ENCODE measurements around the gene RBBP9. TPM values are rescaled to one million over a fixed set of nuclear protein-coding genes. Genes with fewer than 3 reads are reported as not detected.
"Not testable (repeated sequence)": the region's sequence is repeated elsewhere in the genome, so short reads cannot be mapped to it uniquely, and the experiment has no call there.

Gene RBBP9
- total RNA-seq, 1 experiment from 2014 or later: 3.5 TPM

GRCh38 chr20:18524646-18525045 is 27.6 kb upstream of the RBBP9 start:
- H3K27me3 Mint-ChIP-seq (ENCODE audit: unreplicated experiment): no peaks in the 10 kb centered on the region
- BruUV-seq (replicated peaks): no TSS peak
- no peak for TF ChIP-seq CTCF (IDR thresholded peaks at IDR 0.05; ENCODE audit: unreplicated experiment)
- H3K36me3 Mint-ChIP-seq (ENCODE audit: insufficient read depth, unreplicated experiment): peaks cover 5% of the 10 kb centered on the region
- DNase-seq: no peak
- no peak overlapping the region for H3K4me3 Mint-ChIP-seq (ENCODE audit: low read depth, unreplicated experiment)
- no peaks in the 10 kb centered on the region for H3K9me3 Mint-ChIP-seq (ENCODE audit: low read depth, unreplicated experiment)
- CTCF ChIA-PET: no interaction called here
- no peak overlapping the region for H3K27ac Mint-ChIP-seq (ENCODE audit: unreplicated experiment)
- H3K4me1 Mint-ChIP-seq (ENCODE audit: low read depth, unreplicated experiment): no peaks in the 10 kb centered on the region
- intact Hi-C loops (cut with micrococcal nuclease; ENCODE audit: unreplicated experiment): no loop called here

GRCh38 chr20:18523066-18523465 is 26.0 kb upstream of the RBBP9 start:
- H3K27me3 Mint-ChIP-seq (ENCODE audit: unreplicated experiment): no peaks in the 10 kb centered on the region
- no peaks in the 10 kb centered on the region for H3K9me3 Mint-ChIP-seq (ENCODE audit: low read depth, unreplicated experiment)
- no TSS peak for BruUV-seq (replicated peaks)
- H3K4me3 Mint-ChIP-seq (ENCODE audit: low read depth, unreplicated experiment): no peak overlapping the region
- intact Hi-C loops (cut with micrococcal nuclease; ENCODE audit: unreplicated experiment): no loop called here
- no peak for DNase-seq
- no peak overlapping the region for H3K27ac Mint-ChIP-seq (ENCODE audit: unreplicated experiment)
- no peaks in the 10 kb centered on the region for H3K4me1 Mint-ChIP-seq (ENCODE audit: low read depth, unreplicated experiment)
- CTCF ChIA-PET: no interaction called here
- H3K36me3 Mint-ChIP-seq (ENCODE audit: insufficient read depth, unreplicated experiment): no peaks in the 10 kb centered on the region
- TF ChIP-seq CTCF (IDR thresholded peaks at IDR 0.05; ENCODE audit: unreplicated experiment): no peak

- intact Hi-C loops (cut with micrococcal nuclease; ENCODE audit: unreplicated experiment); DNase-seq; H3K4me3 Mint-ChIP-seq (ENCODE audit: low read depth, unreplicated experiment); H3K27ac Mint-ChIP-seq (ENCODE audit: unreplicated experiment); H3K36me3 Mint-ChIP-seq (ENCODE audit: insufficient read depth, unreplicated experiment); H3K4me1 Mint-ChIP-seq (ENCODE audit: low read depth, unreplicated experiment); H3K9me3 Mint-ChIP-seq (ENCODE audit: low read depth, unreplicated experiment); BruUV-seq (replicated peaks); CTCF ChIA-PET; H3K27me3 Mint-ChIP-seq (ENCODE audit: unreplicated experiment): not testable (repeated sequence)
These were observed 25.0 kb upstream of the RBBP9 start for GRCh38 chr20:18522066-18522465.

GRCh38 chr20:18515973-18516372 is 18.9 kb upstream of the RBBP9 start:
- H3K9me3 Mint-ChIP-seq (ENCODE audit: low read depth, unreplicated experiment): no peaks in the 10 kb centered on the region
- no peak overlapping the region for H3K4me3 Mint-ChIP-seq (ENCODE audit: low read depth, unreplicated experiment)
- no peaks in the 10 kb centered on the region for H3K4me1 Mint-ChIP-seq (ENCODE audit: low read depth, unreplicated experiment)
- H3K27me3 Mint-ChIP-seq (ENCODE audit: unreplicated experiment): no peaks in the 10 kb centered on the region
- BruUV-seq (replicated peaks): no TSS peak
- intact Hi-C loops (cut with micrococcal nuclease; ENCODE audit: unreplicated experiment): no loop called here
- peaks cover 13% of the 10 kb centered on the region for H3K36me3 Mint-ChIP-seq (ENCODE audit: insufficient read depth, unreplicated experiment)
- no peak overlapping the region for H3K27ac Mint-ChIP-seq (ENCODE audit: unreplicated experiment)
- CTCF ChIA-PET: no interaction called here
- DNase-seq: no peak
- TF ChIP-seq CTCF (IDR thresholded peaks at IDR 0.05; ENCODE audit: unreplicated experiment): no peak

- no TSS peak for BruUV-seq (replicated peaks)
- no peak overlapping the region for H3K27ac Mint-ChIP-seq (ENCODE audit: unreplicated experiment)
- intact Hi-C loops (cut with micrococcal nuclease; ENCODE audit: unreplicated experiment): no loop called here
These were observed 17.1 kb upstream of the RBBP9 start for GRCh38 chr20:18514127-18514526.

More at GRCh38 chr20:18514127-18514526, 17.1 kb upstream of the RBBP9 start:
- H3K36me3 Mint-ChIP-seq (ENCODE audit: insufficient read depth, unreplicated experiment): peaks cover 15% of the 10 kb centered on the region
- H3K4me3 Mint-ChIP-seq (ENCODE audit: low read depth, unreplicated experiment): no peak overlapping the region
- no peak for DNase-seq
- CTCF ChIA-PET: interaction anchor here (0.5 kb wide), 1 partner anchor 333 kb away, joined by 3 read pairs; no protein-coding TSS in a partner anchor
- no peaks in the 10 kb centered on the region for H3K4me1 Mint-ChIP-seq (ENCODE audit: low read depth, unreplicated experiment)
- no peaks in the 10 kb centered on the region for H3K9me3 Mint-ChIP-seq (ENCODE audit: low read depth, unreplicated experiment)
- TF ChIP-seq CTCF (IDR thresholded peaks at IDR 0.05; ENCODE audit: unreplicated experiment): no peak
- no peaks in the 10 kb centered on the region for H3K27me3 Mint-ChIP-seq (ENCODE audit: unreplicated experiment)
